ENCODE results near the gene EXT2. TPM values are rescaled to one million over a fixed set of nuclear protein-coding genes. Genes with fewer than 3 reads are reported as not detected.

EXT2 gene
- total RNA-seq, 1 donor from 2014 or later: 35.6 TPM

GRCh38 chr11:44226945-44227344 is 131.5 kb downstream of the EXT2 start:
- Mint-ChIP-seq H3K9me3 (no peaks in the 10 kb centered on the region), H3K4me1 (ENCODE audit: low read depth) (peaks cover 4% of the 10 kb centered on the region), H3K27ac (no peak overlapping the region), H3K36me3 (ENCODE audit: low read depth) (no peaks in the 10 kb centered on the region), H3K27me3 (ENCODE audit: low read depth) (no peaks in the 10 kb centered on the region), H3K4me3 (ENCODE audit: low read depth) (no peak overlapping the region)
- DNase-seq (ENCODE audit: low spot score): no peak
- intact Hi-C loops (cut with micrococcal nuclease): no loop called here

GRCh38 chr11:44228379-44228778 is 132.9 kb downstream of the EXT2 start:
- Mint-ChIP-seq H3K27me3 (ENCODE audit: low read depth) (no peaks in the 10 kb centered on the region), H3K27ac (no peak overlapping the region), H3K4me3 (ENCODE audit: low read depth) (no peak overlapping the region), H3K9me3 (no peaks in the 10 kb centered on the region), H3K36me3 (ENCODE audit: low read depth) (no peaks in the 10 kb centered on the region), H3K4me1 (ENCODE audit: low read depth) (peaks cover 4% of the 10 kb centered on the region)
- no peak for DNase-seq (ENCODE audit: low spot score)
- intact Hi-C loops (cut with micrococcal nuclease): no loop called here

- intact Hi-C loops (cut with micrococcal nuclease): no loop called here
- H3K27ac Mint-ChIP-seq: no peak overlapping the region
- no peak overlapping the region for H3K4me3 Mint-ChIP-seq (ENCODE audit: low read depth)
- DNase-seq (ENCODE audit: low spot score): no peak
- H3K27me3 Mint-ChIP-seq (ENCODE audit: low read depth): no peaks in the 10 kb centered on the region
- H3K4me1 Mint-ChIP-seq (ENCODE audit: low read depth): peaks cover 4% of the 10 kb centered on the region
- no peaks in the 10 kb centered on the region for H3K9me3 Mint-ChIP-seq
- H3K36me3 Mint-ChIP-seq (ENCODE audit: low read depth): no peaks in the 10 kb centered on the region
These were observed 133.6 kb downstream of the EXT2 start for GRCh38 chr11:44229098-44229497.

GRCh38 chr11:44229624-44230023 is 134.1 kb downstream of the EXT2 start:
- no peaks in the 10 kb centered on the region for H3K9me3 Mint-ChIP-seq
- H3K27ac Mint-ChIP-seq: no peak overlapping the region
- intact Hi-C loops (cut with micrococcal nuclease): no loop called here
- DNase-seq (ENCODE audit: low spot score): no peak
- no peaks in the 10 kb centered on the region for H3K36me3 Mint-ChIP-seq (ENCODE audit: low read depth)
- peaks cover 4% of the 10 kb centered on the region for H3K4me1 Mint-ChIP-seq (ENCODE audit: low read depth)
- no peaks in the 10 kb centered on the region for H3K27me3 Mint-ChIP-seq (ENCODE audit: low read depth)
- no peak overlapping the region for H3K4me3 Mint-ChIP-seq (ENCODE audit: low read depth)

- Mint-ChIP-seq H3K4me3 (ENCODE audit: low read depth) (no peak overlapping the region), H3K27ac (no peak overlapping the region), H3K4me1 (ENCODE audit: low read depth) (no peaks in the 10 kb centered on the region), H3K27me3 (ENCODE audit: low read depth) (no peaks in the 10 kb centered on the region), H3K36me3 (ENCODE audit: low read depth) (peaks cover 11% of the 10 kb centered on the region), H3K9me3 (no peaks in the 10 kb centered on the region)
- intact Hi-C loops (cut with micrococcal nuclease): no loop called here
- DNase-seq (ENCODE audit: low spot score): no peak
These were observed 140.3 kb downstream of the EXT2 start for GRCh38 chr11:44235765-44236201.

GRCh38 chr11:44236296-44236695 is 140.8 kb downstream of the EXT2 start:
- Mint-ChIP-seq H3K9me3 (no peaks in the 10 kb centered on the region), H3K4me3 (ENCODE audit: low read depth) (no peak overlapping the region), H3K27me3 (ENCODE audit: low read depth) (no peaks in the 10 kb centered on the region), H3K36me3 (ENCODE audit: low read depth) (peaks cover 11% of the 10 kb centered on the region), H3K27ac (no peak overlapping the region), H3K4me1 (ENCODE audit: low read depth) (no peaks in the 10 kb centered on the region)
- no peak for DNase-seq (ENCODE audit: low spot score)
- intact Hi-C loops (cut with micrococcal nuclease): no loop called here

- Mint-ChIP-seq H3K4me3 (ENCODE audit: low read depth) (no peak overlapping the region), H3K9me3 (no peaks in the 10 kb centered on the region), H3K4me1 (ENCODE audit: low read depth) (no peaks in the 10 kb centered on the region), H3K27me3 (ENCODE audit: low read depth) (no peaks in the 10 kb centered on the region), H3K27ac (no peak overlapping the region), H3K36me3 (ENCODE audit: low read depth) (peaks cover 11% of the 10 kb centered on the region)
- intact Hi-C loops (cut with micrococcal nuclease): no loop called here
- DNase-seq (ENCODE audit: low spot score): no peak
These were observed 141.7 kb downstream of the EXT2 start for GRCh38 chr11:44237156-44237555.

- H3K36me3 Mint-ChIP-seq (ENCODE audit: low read depth): peaks cover 23% of the 10 kb centered on the region
- intact Hi-C loops (cut with micrococcal nuclease): no loop called here
- no peak overlapping the region for H3K4me3 Mint-ChIP-seq (ENCODE audit: low read depth)
- H3K9me3 Mint-ChIP-seq: no peaks in the 10 kb centered on the region
- H3K27ac Mint-ChIP-seq: no peak overlapping the region
- no peaks in the 10 kb centered on the region for H3K27me3 Mint-ChIP-seq (ENCODE audit: low read depth)
- no peaks in the 10 kb centered on the region for H3K4me1 Mint-ChIP-seq (ENCODE audit: low read depth)
- no peak for DNase-seq (ENCODE audit: low spot score)
These were observed 146.4 kb downstream of the EXT2 start for GRCh38 chr11:44241851-44242250.

DNA sequence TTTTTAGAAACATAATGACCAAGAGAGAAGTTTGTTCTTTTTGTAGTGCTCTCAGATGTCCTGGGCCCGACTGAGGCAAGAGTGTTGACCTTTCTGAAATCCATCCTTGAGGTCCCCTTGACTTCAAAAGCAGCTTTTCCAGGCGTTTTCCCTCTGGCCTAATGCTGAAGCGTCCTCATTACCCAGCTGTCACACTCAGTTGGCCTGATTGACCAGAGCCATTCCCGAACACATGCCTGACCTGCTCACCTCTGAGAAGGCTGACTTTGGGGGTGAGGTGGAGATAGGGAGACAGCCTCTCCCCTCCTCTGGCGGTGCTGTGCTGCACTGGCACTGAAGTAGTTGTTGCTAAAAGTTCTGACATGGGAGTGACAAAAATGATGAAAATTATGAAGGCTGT is 147.6 kb downstream of the EXT2 start:
- no peaks in the 10 kb centered on the region for H3K27me3 Mint-ChIP-seq (ENCODE audit: low read depth)
- no peaks in the 10 kb centered on the region for H3K9me3 Mint-ChIP-seq
- peaks cover 17% of the 10 kb centered on the region for H3K36me3 Mint-ChIP-seq (ENCODE audit: low read depth)
- H3K4me1 Mint-ChIP-seq (ENCODE audit: low read depth): no peaks in the 10 kb centered on the region
- H3K27ac Mint-ChIP-seq: no peak overlapping the region
- intact Hi-C loops (cut with micrococcal nuclease): no loop called here
- DNase-seq (ENCODE audit: low spot score): no peak
- no peak overlapping the region for H3K4me3 Mint-ChIP-seq (ENCODE audit: low read depth)

DNA sequence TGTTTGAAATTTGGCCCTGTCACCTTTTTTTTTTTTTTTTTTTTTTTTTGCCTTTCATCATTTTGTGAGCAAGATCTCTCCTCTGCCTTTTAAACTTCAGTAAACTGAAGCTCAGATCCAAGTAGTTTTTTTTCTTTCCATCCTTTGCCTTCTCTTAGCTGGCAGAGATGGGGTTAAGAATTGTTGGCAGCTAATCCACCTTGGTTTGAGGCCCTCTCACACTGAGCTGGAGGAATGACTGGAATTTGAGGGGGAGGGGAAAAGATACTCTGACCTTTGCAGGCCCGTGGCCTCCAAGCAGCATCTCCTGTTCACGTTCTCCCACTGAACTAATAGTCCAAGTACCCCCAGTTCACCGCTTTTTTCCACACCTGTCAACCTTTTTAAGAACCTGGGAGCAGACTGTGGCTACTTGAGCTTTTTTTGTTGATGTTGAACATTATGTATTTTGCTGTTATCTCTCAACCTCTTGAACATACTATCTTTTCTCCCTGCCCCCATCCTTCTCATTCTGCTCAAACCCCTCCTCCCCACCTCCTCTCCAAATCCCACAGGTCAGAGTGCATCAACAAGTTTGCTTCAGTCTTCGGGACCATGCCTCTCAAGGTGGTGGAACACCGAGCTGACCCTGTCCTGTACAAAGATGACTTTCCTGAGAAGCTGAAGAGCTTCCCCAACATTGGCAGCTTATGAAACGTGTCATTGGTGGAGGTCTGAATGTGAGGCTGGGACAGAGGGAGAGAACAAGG is 148.3 kb downstream of the EXT2 start:
- no peak overlapping the region for H3K4me3 Mint-ChIP-seq (ENCODE audit: low read depth)
- no peaks in the 10 kb centered on the region for H3K9me3 Mint-ChIP-seq
- no peak for DNase-seq (ENCODE audit: low spot score)
- intact Hi-C loops (cut with micrococcal nuclease): no loop called here
- H3K4me1 Mint-ChIP-seq (ENCODE audit: low read depth): no peaks in the 10 kb centered on the region
- H3K27ac Mint-ChIP-seq: no peak overlapping the region
- H3K27me3 Mint-ChIP-seq (ENCODE audit: low read depth): no peaks in the 10 kb centered on the region
- peaks cover 19% of the 10 kb centered on the region for H3K36me3 Mint-ChIP-seq (ENCODE audit: low read depth)

DNA sequence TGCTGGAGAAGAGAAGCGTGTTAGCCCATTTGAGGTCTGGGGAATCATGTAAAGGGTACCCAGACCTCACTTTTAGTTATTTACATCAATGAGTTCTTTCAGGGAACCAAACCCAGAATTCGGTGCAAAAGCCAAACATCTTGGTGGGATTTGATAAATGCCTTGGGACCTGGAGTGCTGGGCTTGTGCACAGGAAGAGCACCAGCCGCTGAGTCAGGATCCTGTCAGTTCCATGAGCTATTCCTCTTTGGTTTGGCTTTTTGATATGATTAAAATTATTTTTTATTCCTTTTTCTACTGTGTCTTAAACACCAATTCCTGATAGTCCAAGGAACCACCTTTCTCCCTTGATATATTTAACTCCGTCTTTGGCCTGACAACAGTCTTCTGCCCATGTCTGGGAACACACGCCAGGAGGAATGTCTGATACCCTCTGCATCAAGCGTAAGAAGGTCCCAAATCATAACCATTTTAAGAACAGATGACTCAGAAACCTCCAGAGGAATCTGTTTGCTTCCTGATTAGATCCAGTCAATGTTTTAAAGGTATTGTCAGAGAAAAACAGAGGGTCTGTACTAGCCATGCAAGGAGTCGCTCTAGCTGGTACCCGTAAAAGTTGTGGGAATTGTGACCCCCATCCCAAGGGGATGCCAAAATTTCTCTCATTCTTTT is 149.3 kb downstream of the EXT2 start:
- peaks cover 25% of the 10 kb centered on the region for H3K36me3 Mint-ChIP-seq (ENCODE audit: low read depth)
- H3K4me1 Mint-ChIP-seq (ENCODE audit: low read depth): no peaks in the 10 kb centered on the region
- no peak overlapping the region for H3K4me3 Mint-ChIP-seq (ENCODE audit: low read depth)
- DNase-seq (ENCODE audit: low spot score): no peak
- no peaks in the 10 kb centered on the region for H3K9me3 Mint-ChIP-seq
- intact Hi-C loops (cut with micrococcal nuclease): no loop called here
- H3K27me3 Mint-ChIP-seq (ENCODE audit: low read depth): no peaks in the 10 kb centered on the region
- no peak overlapping the region for H3K27ac Mint-ChIP-seq

DNA sequence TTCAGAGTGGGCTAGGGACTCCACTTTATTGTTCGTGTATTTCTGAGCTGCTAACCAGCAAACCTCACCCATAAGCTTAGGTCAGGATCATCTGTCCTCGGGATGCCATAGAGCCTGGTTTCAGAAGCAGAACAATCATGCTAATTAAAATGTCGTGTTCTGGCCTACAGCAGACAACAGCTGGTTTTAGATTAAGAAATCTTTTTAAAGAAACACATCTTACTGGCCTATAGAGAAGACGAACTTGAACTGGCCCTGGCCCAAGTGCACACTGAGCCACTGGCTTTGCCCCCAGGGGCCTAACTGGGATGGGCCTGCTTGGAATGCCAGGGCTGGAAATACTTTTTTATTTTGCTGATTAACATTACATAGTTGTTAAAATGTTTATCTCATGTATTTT is 151.2 kb downstream of the EXT2 start:
- Mint-ChIP-seq H3K9me3 (peaks cover 6% of the 10 kb centered on the region), H3K36me3 (ENCODE audit: low read depth) (peaks cover 37% of the 10 kb centered on the region), H3K27me3 (ENCODE audit: low read depth) (no peaks in the 10 kb centered on the region), H3K27ac (no peak overlapping the region), H3K4me1 (ENCODE audit: low read depth) (no peaks in the 10 kb centered on the region), H3K4me3 (ENCODE audit: low read depth) (no peak overlapping the region)
- no peak for DNase-seq (ENCODE audit: low spot score)
- intact Hi-C loops (cut with micrococcal nuclease): no loop called here

- DNase-seq (ENCODE audit: low spot score): no peak
- H3K9me3 Mint-ChIP-seq: peaks cover 14% of the 10 kb centered on the region
- peaks cover 45% of the 10 kb centered on the region for H3K36me3 Mint-ChIP-seq (ENCODE audit: low read depth)
- H3K4me3 Mint-ChIP-seq (ENCODE audit: low read depth): no peak overlapping the region
- intact Hi-C loops (cut with micrococcal nuclease): no loop called here
- no peaks in the 10 kb centered on the region for H3K4me1 Mint-ChIP-seq (ENCODE audit: low read depth)
- no peak overlapping the region for H3K27ac Mint-ChIP-seq
- no peaks in the 10 kb centered on the region for H3K27me3 Mint-ChIP-seq (ENCODE audit: low read depth)
These were observed 152.0 kb downstream of the EXT2 start for GRCh38 chr11:44247508-44247907.
